Ishikawa (cell line): ENCODE data around the gene DAGLA.

Experiments used
- CEBPB ChIP-seq: IDR thresholded peaks from 2 replicates; pipeline ENCODE4 v1.6.1; 2012
- CREB1 ChIP-seq: IDR thresholded peaks from 2 replicates; pipeline ENCODE4 v1.6.1; 2012; ENCODE audit warnings: low read depth
- EGR1 ChIP-seq: IDR thresholded peaks from 2 replicates; pipeline ENCODE4 v1.6.1; 2012
- FOXM1 ChIP-seq: IDR thresholded peaks from 2 replicates; pipeline ENCODE4 v1.6.1; 2012; ENCODE audit warnings: low read depth, borderline replicate concordance
- NFIC ChIP-seq: IDR thresholded peaks from 2 replicates; pipeline ENCODE4 v1.6.1; 2012
- RAD21 ChIP-seq: IDR thresholded peaks from 2 replicates; pipeline ENCODE4 v1.6.1; 2012; ENCODE audit warnings: low read depth
- TAF1 ChIP-seq: IDR thresholded peaks from 2 replicates; pipeline ENCODE4 v1.6.1; 2012; ENCODE audit warnings: low read depth, mild to moderate bottlenecking
- TCF12 ChIP-seq: IDR thresholded peaks from 2 replicates; pipeline ENCODE4 v1.6.1; 2012; ENCODE audit warnings: low read depth
- TEAD4 ChIP-seq: IDR thresholded peaks from 2 replicates; pipeline ENCODE4 v1.6.1; 2012
- YY1 ChIP-seq: IDR thresholded peaks from 2 replicates; pipeline ENCODE4 v1.6.1; 2012; ENCODE audit warnings: low read depth
- ZBTB7A ChIP-seq: IDR thresholded peaks from 2 replicates; pipeline ENCODE4 v1.6.1; 2012; ENCODE audit warnings: low read depth
- TF ChIP-seq, protein P1 (sequence below): IDR thresholded peaks from 2 replicates; pipeline ENCODE4 v1.6.1; 2012; ENCODE audit warnings: low read depth, mild to moderate bottlenecking
- TF ChIP-seq, protein P2 (sequence below): IDR thresholded peaks from 2 replicates; pipeline ENCODE4 v1.6.1; 2012
- TF ChIP-seq, protein P3 (sequence below): IDR thresholded peaks from 2 replicates; pipeline ENCODE4 v1.6.1; 2012

The DAGLA gene

DNA sequence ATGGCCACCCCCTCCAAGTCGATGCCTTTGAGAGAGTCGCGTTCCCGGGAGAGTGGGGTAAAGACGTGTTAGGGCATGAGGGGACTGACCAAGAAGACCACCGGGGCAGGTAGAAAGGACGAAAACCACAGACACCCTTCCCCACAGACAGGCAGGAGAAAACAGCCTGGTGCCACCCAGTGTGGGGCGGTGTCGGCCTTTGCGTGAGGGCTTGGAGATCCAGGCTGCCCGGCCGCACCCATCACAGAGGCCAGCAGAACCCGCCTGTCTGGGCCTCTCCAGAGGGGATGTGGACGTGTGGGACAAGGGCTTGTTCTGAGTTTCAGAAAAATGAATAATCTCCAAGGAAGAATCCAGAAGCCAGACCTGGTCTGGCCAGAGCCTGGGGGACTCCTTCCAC is 30.8 kb downstream of the DAGLA start:
- no peak for TF ChIP-seq TEAD4
- TF ChIP-seq, protein P1, sequence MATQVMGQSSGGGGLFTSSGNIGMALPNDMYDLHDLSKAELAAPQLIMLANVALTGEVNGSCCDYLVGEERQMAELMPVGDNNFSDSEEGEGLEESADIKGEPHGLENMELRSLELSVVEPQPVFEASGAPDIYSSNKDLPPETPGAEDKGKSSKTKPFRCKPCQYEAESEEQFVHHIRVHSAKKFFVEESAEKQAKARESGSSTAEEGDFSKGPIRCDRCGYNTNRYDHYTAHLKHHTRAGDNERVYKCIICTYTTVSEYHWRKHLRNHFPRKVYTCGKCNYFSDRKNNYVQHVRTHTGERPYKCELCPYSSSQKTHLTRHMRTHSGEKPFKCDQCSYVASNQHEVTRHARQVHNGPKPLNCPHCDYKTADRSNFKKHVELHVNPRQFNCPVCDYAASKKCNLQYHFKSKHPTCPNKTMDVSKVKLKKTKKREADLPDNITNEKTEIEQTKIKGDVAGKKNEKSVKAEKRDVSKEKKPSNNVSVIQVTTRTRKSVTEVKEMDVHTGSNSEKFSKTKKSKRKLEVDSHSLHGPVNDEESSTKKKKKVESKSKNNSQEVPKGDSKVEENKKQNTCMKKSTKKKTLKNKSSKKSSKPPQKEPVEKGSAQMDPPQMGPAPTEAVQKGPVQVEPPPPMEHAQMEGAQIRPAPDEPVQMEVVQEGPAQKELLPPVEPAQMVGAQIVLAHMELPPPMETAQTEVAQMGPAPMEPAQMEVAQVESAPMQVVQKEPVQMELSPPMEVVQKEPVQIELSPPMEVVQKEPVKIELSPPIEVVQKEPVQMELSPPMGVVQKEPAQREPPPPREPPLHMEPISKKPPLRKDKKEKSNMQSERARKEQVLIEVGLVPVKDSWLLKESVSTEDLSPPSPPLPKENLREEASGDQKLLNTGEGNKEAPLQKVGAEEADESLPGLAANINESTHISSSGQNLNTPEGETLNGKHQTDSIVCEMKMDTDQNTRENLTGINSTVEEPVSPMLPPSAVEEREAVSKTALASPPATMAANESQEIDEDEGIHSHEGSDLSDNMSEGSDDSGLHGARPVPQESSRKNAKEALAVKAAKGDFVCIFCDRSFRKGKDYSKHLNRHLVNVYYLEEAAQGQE: no peak
- TF ChIP-seq, protein P2, sequence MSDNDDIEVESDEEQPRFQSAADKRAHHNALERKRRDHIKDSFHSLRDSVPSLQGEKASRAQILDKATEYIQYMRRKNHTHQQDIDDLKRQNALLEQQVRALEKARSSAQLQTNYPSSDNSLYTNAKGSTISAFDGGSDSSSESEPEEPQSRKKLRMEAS: no peak
- no peak for TF ChIP-seq CEBPB
- TF ChIP-seq YY1: no peak
- TF ChIP-seq ZBTB7A: no peak

DNA sequence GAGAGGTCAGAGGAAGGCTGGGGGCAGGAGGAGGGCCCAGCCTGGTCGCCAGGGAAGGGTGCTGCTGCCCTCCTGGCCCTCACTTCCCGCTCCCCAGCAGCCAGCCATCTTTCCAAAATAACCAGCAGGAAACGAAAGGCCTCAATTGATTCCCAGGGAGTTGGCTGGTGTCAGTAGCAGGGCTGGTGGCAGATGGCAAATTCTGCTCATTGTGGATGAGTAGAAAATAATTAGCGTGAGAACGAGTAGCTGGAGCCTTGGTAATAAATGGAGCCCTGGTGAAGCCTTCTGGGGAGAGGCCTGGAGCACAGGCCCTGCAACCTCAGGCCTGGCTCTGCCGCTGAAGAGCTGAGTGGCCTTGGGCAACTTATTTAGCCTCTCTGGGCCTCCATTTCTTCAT is 31.3 kb downstream of the DAGLA start:
- TF ChIP-seq, protein P1: no peak
- TF ChIP-seq TCF12 (no peak), TAF1 (no peak), CEBPB (no peak), ZBTB7A (no peak), CREB1 (no peak), FOXM1 (no peak), YY1 (no peak)
- TF ChIP-seq, protein P2: no peak

DNA sequence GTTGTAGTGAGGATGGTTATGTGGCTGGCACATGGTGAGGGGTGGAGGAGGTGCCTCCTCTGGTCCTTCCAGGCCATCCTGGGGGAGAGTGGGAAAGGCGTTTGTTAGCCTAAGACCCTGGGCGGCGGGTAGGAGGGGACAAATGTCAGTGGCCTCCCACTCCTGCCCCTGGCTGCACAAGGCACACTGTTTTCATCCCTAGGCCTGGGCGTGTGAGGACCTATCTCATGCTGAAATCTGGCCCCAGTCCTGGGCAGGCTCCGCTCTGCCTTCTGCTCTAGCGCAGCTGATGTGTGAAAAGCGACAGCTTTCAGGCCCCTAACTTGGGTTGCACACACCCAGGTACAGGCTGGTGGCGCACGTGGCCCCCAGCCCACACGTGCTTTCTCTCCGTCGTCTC is 32.1 kb downstream of the DAGLA start:
- no peak for TF ChIP-seq CEBPB
- TF ChIP-seq FOXM1: no peak
- TF ChIP-seq, protein P2: no peak
- no peak for TF ChIP-seq ZBTB7A
- TF ChIP-seq TCF12: no peak
- TF ChIP-seq, protein P1: no peak
- no peak for TF ChIP-seq CREB1
- no peak for TF ChIP-seq NFIC
- TF ChIP-seq TAF1: no peak

DNA sequence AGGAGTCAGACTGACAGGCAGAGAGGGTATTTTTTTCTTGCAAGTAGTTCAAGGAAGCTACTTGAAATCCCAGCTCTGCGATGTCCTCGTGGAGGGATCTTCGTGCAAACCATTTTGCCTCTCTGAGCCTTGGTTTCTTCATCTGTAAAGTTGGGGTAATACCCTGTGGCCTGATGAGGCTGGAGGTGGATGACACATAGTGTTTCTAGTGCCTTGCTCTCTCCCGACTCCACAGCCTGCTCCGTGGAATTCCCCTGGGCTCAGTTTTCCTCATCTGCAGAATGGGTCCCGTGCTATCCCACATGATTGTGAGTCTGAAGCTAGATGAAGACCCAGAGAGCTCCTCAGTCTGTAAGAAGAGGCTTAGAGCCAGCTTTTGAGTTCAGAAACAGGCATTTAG is 32.7 kb downstream of the DAGLA start:
- no peak for TF ChIP-seq CREB1
- TF ChIP-seq EGR1: no peak
- no peak for TF ChIP-seq NFIC
- TF ChIP-seq FOXM1: no peak
- TF ChIP-seq RAD21: no peak
- no peak for TF ChIP-seq YY1
- TF ChIP-seq TEAD4: no peak

DNA sequence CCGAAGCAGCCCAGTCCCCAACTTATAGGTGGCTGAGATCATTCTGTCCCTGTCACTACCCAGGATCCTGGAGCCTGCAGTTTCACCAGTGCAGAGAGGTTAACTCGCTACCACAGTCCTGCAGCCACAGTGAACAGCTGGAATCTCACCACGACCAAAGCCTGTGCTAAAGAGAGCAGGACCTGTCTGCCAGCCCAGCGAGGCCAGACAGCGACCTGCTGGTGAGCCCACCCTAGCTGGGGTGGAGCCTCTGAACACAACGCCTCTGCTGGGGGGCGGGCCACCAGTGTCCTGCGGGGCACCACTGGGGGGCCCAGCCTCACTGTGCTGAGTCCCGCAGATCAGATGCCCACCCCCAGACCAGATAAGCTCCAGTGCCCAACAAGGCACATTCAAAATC is 33.3 kb downstream of the DAGLA start:
- no peak for TF ChIP-seq TEAD4

DNA sequence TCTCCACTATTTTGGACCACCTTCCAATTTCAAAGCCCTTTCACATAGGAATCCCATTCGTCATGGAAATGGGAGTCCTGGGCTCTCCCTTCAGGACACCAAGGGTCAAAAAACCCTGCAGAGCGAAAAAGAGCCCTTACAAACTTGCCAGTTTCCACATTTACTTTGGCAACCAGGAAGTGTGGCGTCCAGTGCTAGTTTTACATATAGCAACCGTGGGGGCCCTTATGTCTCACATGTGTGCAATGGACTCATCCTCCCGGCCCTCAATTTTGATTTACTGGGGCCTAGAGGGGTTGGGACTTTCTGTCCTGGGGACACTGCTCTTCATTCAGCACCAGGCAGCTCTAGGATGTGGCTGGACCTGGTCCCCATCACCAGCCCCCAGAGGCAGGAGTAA is 33.7 kb downstream of the DAGLA start:
- TF ChIP-seq ZBTB7A (no peak), YY1 (no peak), FOXM1 (no peak), CEBPB (no peak), NFIC (no peak)
- TF ChIP-seq, protein P3, sequence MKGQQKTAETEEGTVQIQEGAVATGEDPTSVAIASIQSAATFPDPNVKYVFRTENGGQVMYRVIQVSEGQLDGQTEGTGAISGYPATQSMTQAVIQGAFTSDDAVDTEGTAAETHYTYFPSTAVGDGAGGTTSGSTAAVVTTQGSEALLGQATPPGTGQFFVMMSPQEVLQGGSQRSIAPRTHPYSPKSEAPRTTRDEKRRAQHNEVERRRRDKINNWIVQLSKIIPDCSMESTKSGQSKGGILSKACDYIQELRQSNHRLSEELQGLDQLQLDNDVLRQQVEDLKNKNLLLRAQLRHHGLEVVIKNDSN: no peak
